SK-N-SH (cell line): ENCODE results near the gene VPS33B.

Experiments used
- EP300 ChIP-seq, 2 experiments: IDR thresholded peaks; 2 replicates each; pipeline versions ENCODE4 v1.4.0 to v1.6.1; 2012; ENCODE audit warnings: borderline replicate concordance in 1 of 2, low read depth in 1 of 2, low read length in 1 of 2
- EZH2phosphoT487 ChIP-seq: fragments of 200-600 bp; sonication (generic); IDR thresholded peaks from 2 replicates; pipeline ENCODE4 v1.6.1; 2017; ENCODE audit warnings: low read depth, mixed run types, mild to moderate bottlenecking, antibody characterized with exemption, moderate library complexity, borderline replicate concordance
- GABPA ChIP-seq: IDR thresholded peaks from 2 replicates; pipeline ENCODE4 v1.4.0; 2012; ENCODE audit warnings: low read depth, mild to moderate bottlenecking
- RCOR1 ChIP-seq: fragments of 150-350 bp; IDR thresholded peaks from 2 replicates; pipeline ENCODE4 v1.6.1; 2017; ENCODE audit warnings: antibody characterized with exemption, low read length
- TAF1 ChIP-seq: IDR thresholded peaks from 2 replicates; pipeline ENCODE4 v1.6.1; 2012; ENCODE audit warnings: low read depth, mild to moderate bottlenecking, low read length, moderate library complexity, borderline replicate concordance
- TF ChIP-seq, protein P1 (sequence below): fragments of 200-600 bp; sonication (generic); IDR thresholded peaks from 2 replicates; pipeline ENCODE4 v1.6.1; 2017; ENCODE audit warnings: antibody characterized with exemption, mild to moderate bottlenecking, moderate library complexity

GRCh38 chr15:90998737-90999136, 23.7 kb downstream of the VPS33B start:
- no peak for TF ChIP-seq GABPA
- no peak for TF ChIP-seq TAF1
- TF ChIP-seq, protein P1, sequence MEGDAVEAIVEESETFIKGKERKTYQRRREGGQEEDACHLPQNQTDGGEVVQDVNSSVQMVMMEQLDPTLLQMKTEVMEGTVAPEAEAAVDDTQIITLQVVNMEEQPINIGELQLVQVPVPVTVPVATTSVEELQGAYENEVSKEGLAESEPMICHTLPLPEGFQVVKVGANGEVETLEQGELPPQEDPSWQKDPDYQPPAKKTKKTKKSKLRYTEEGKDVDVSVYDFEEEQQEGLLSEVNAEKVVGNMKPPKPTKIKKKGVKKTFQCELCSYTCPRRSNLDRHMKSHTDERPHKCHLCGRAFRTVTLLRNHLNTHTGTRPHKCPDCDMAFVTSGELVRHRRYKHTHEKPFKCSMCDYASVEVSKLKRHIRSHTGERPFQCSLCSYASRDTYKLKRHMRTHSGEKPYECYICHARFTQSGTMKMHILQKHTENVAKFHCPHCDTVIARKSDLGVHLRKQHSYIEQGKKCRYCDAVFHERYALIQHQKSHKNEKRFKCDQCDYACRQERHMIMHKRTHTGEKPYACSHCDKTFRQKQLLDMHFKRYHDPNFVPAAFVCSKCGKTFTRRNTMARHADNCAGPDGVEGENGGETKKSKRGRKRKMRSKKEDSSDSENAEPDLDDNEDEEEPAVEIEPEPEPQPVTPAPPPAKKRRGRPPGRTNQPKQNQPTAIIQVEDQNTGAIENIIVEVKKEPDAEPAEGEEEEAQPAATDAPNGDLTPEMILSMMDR: no peak
- TF ChIP-seq EZH2phosphoT487: no peak
- TF ChIP-seq EP300 (IDR thresholded peaks at IDR 0.05; ENCODE audit: borderline replicate concordance in 1 of 2, low read depth in 1 of 2, low read length in 1 of 2): no peak
- TF ChIP-seq RCOR1: no peak
